NCI-H2081 treated with DMSO at 0.1 percent for 48 hours (cell line): ENCODE data around the gene YIPF1.
"Not testable (repeated sequence)": the region's sequence is repeated elsewhere in the genome, so short reads cannot be mapped to it uniquely, and the experiment has no call there.

Source experiments
- DNase-seq: peaks from one replicate; lab custom pipeline; 2025; lab: John Stamatoyannopoulos, UW

The YIPF1 gene

DNA sequence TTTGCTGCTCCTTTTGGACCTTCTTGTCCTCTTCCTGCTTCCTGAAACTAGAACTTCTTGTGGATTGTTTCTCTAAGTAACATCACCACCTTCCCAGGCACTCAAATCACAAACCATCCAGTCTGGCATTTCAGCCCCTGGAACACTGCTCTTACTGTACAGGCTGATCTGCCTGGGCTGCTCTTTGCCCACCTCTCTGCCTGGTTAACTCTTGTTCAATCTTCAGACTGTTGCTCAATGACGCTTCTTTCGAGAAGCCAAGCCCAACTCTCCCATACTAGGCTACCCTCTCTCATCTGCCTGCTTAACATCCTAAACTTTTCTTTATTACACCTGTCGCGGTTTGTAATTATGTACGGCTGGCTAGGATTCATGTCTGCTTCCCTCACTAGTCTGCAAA, 5.0 kb upstream of the YIPF1 start:
- no peak for DNase-seq

DNA sequence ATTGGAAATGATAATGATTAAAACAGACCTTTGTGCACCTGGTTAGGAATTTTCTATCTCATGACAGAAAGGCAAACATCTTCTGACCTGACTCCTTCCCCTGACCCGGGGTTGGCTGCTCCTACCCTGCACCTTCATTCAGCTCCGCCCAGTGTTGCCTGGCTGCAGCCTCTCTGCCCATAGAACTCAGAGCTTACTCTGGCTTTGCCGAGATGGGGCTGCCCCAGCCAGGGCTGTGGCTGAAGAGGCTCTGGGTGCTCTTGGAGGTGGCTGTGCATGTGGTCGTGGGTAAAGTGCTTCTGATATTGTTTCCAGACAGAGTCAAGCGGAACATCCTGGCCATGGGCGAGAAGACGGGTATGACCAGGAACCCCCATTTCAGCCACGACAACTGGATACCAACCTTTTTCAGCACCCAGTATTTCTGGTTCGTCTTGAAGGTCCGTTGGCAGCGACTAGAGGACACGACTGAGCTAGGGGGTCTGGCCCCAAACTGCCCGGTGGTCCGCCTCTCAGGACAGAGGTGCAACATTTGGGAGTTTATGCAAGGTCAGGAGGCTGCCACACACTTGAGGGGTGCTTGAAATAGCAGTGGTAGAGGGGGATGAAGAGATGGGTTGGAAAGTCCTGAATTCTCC, 4.5 kb upstream of the YIPF1 start, which contains the start of gene DIO1:
Gene DIO1, plus strand, starts transcription at position 189 of the 638 bp plus-strand sequence. Its CDS starts 24 bp downstream, at position 213.
- DNase-seq: no peak

DNA sequence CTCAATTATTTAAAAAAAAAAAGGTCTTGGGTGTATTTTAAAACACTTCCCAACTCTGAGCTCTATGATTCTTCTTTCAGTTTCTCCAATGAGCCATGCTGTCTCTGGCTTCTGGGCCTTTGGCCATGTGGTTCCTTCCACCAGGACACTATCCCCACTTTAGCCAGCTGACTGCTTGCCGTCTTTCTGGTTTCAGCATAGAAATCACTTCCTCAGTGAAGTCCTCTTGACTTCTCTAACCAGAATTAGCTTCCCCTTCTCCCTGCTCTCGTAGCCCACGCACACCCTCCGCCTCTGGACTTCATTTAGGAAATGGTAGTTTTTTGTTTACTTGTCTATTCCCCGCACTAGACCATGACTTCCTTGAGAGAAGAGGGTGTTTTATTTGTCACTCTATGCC, 3.3 kb upstream of the YIPF1 start:
- no peak for DNase-seq

DNA sequence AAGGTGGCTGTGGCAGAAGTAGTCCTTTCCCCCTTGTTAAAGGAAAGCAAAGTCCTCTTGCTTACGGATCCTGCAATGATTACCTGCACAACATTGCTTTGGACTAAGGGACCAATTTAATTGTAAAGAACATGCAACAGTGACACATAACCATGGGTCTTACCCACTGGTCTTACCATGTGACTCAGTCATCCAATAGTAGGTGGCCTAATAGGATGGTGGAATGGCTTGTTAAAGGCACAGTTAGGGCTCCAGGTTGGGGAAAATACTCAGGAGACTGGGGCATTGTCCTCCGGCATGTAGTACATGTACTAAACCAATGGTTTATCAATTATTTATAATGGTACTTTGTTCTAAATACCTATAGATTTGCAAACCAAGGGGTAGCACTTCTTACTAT, 2.1 kb upstream of the YIPF1 start:
- no peak for DNase-seq

DNA sequence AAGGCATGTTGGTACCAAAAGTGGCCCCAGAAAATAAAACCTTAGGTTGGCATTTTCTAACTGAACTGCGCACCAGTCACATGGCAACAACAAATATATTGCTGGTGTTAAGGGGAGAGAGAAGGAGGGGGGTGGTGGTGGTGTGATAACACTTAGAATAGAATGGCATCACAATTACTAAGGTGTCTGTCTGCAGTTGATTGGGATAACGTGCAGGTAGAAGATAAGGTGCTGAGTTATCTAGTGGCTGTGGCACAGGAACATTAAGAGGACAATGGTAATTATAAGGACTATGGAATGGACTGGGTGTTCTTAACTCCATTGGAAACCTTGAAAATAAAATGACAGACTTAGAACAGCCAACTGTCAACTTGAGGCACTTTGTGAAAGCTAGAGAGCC, 1.4 kb upstream of the YIPF1 start:
- DNase-seq: no peak

DNA sequence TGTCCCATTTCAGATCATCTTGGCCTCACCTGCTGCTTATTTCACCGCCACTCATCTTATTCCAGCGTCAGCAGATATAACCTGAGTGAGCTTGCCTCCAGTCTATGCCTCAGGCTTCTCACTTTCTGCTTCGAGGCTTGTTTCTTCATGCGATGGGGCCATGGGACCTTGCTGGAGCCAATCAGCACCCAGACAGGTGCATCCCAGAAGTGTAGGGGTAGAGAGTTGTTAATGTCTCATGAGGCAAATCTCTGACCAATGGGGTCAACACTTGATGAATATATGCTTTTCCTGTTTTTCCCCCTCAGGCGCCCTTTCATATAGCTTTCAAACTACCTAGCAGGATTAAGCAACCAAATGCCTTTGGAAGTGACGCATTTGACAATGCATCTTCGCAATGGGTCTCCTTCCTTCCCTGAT, 935 bp upstream of the YIPF1 start:
- DNase-seq: no peak

DNA sequence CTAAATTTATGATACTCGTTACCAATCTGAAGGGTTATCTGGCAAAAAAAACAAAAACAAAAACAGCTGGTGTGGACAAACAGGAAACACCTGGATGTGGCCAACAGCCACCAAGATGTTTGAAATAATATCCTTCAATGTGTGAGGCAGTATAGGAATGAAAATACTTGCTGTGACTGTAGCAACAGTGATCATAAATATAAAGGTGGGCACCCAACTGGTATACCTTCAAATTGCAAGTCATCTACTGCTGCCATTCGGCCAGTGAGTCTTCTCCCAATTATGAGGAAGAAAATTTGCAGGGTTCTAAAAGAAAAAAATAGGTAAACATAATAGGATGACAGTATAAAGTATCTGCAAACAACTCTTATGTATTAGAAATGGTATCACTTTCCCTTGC, 916 bp downstream of the YIPF1 start:
- DNase-seq: no peak

DNA sequence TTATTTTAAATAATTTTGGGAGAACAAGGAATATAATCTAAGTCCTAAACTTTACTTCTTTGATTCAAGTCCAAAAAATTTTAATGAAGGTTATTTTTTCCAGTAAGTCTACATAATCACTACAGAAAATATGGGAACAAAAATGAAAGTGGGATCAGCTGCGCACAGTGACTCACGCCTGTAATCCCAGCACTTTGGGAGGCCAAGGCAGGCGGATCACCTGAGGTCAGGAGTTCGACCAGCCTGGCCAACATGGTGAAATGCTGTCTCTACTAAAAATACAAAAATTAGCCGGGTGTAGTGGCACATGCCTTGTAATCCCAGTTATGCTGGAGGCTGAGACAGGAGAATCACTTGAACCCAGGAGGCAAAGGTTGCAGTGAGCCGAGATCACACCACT, 6.0 kb downstream of the YIPF1 start:
- DNase-seq: not testable (repeated sequence)

DNA sequence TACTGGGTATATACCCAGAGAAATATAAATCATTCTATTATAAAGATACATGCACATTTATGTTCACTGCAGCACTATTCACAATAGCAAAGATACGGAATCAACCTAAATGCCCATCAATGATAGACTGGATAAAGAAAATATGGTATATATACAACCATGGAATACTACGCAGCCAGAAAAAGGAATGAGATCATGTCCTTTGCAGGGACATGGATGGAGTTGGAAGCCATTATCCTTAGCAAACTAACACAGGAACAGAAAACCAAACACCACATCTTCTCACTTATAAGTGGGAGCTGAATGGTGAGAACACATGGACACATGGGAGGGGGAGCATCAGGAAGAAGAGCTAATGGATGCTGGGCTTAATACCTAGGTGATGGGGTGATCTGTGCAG, 7.7 kb downstream of the YIPF1 start:
- DNase-seq: not testable (repeated sequence)

DNA sequence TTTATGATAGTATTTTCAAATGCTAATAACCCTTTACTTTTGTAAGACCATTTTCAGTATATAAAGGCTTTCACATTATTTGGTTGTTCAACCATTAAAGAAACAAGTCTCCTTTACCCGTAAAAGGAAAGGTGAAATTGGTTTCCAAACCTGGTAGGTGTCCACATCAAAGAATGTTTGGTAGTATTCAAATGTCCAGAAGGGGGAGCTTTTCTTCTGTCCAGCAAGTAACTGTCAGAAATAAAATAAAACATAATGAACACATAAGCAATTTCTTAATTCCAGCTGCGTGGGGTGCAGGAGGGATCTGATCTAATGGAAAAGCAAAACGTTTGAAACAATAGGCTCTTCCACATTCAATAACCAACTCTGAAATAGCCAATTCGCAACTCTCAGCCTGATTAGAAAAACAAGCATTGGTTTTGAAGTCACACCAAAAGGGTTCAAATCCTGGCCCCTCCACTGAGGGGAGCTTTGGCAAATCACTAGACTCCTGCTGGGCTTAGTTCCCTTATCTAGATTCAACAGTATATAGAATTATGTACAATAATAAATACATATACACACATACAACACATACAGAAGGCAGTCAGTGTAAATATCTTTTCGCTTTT, 11.0 kb downstream of the YIPF1 start:
- DNase-seq: no peak

DNA sequence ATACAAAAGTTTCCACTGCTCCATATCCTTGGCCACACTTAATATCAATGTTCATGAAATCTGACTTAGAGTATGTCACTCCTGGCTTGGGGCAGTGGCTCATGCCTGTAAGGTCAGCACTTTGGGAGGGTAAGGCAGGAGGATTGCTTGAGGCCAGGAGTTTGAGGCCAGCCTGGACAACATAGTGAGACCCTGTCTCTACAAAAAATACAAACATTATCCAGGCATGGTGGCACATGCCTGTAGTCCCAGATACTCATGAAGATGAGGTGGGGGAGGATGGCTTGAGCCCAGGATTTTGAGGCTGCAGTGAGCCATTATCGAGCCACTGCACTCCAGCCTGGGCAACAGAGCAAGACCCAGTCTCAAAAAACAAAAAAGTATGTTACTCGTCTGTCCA, 14.4 kb downstream of the YIPF1 start:
- not testable (repeated sequence) for DNase-seq

DNA sequence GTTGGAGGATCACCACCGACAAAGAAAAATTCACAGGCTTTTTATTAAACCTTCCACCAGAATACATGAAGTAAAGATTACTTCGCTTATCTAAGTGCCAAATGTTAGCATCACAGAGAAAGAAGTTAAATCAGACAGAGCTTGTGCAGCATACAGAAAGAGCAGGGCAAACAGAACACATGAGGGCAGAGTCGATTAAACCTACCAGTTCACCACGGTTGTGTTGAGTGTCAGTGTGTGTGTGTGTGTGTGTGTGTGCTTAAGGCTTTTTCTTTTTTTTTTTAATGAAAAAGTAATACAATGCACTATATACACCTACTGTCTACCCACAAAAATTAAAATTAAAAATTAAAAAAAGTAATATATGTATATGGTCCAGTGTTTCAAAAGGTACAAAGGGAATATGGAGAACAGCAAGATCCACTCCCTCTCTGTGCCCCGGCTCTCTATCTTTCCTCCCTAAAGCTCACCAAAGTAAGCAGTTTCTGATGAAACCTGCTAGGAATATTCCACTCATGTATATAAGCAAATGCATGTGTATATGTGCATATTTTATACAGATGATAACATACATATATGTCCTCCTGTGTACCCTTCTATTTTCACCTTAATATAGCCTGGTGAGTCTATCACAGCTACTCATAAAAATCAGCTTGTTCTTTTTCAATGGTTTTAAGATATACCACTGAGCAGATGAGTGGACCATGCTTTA, 17.7 kb downstream of the YIPF1 start:
- no peak for DNase-seq

DNA sequence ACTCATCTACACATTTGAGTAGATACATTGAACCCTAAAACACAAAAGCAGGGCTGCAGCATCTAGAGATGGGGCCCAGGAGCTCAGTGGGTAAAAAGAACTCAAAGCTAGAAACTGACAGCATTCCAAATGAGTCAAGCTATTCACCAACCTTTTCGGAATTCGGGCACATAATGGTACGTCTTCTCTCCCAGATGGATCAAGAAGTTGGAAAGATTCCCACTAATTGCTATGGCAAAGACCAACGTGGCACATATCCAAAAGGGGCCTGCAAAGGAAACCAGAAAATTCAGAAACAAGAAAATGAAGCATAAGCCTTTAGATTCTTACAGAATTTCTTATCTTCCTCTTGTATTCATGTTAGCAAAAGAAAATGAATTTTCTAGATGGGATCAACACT, 18.4 kb downstream of the YIPF1 start:
- no peak for DNase-seq

DNA sequence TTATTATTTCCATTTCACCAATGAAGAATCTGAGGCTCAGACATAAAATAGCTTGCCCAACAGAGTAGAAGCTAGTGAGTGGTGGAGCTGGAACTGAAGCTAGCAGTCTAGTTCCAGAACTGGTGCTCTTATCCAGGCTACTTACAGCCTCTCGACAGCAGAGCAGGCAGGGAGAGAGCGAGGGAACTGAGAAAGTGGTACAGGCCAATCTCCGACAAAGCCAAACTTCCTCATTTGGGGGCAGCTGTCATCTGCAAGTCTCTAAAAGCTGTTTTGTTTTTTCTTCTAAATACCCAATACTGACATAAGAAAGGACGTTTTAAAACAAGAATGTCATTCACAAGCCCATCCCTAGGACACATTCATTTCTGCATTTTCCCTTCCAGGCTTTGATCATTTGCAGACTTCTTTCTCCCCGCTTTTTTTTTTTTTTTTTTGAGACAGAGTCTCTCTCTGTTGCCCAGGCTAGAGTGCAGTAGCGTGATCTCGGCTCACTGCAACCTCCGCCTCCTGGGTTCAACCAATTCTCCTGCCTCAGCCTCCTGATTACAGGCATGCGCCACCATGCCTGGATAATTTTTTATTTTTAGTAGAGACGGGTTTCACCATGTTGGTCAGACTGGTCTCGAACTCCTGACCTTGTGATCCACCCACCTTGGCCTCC, 20.0 kb downstream of the YIPF1 start:
- no peak for DNase-seq

DNA sequence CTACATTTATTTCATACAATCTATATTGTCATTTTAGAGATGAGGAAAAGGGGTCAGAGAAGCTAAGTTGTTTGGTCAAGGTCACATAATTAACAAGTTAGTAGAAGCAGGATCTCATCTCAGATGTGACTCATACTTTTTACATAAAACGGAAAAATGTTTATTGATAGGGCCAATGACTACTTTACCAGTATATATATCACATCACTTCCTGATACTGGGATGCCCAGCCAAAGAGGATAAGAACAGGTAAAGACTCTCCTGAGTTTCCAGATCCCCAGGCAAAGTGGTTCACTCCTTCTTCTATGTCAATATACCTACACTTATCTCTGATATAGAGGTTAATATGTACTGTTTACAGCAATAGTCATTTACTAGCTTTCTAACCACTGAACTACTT, 21.0 kb downstream of the YIPF1 start:
- no peak for DNase-seq

DNA sequence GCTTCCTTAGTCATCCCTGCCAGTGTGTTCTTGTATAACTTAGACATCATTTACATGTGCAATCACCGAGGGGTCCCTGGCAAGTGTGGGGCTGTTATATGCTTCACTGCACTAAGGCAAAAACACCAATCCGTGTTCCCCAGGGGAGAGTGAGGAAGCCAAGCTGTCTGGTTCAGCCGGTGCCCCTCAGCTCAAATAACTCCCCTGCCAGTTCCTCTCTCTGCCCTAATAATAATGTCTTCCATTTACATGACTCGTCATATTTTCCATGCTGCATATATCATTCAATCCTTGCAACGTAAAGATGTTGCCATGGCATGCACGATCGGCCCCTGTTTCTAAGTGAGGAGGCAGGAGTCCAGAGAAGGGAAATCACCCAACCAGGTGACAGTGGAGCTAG, 27.1 kb downstream of the YIPF1 start:
- DNase-seq: no peak

DNA sequence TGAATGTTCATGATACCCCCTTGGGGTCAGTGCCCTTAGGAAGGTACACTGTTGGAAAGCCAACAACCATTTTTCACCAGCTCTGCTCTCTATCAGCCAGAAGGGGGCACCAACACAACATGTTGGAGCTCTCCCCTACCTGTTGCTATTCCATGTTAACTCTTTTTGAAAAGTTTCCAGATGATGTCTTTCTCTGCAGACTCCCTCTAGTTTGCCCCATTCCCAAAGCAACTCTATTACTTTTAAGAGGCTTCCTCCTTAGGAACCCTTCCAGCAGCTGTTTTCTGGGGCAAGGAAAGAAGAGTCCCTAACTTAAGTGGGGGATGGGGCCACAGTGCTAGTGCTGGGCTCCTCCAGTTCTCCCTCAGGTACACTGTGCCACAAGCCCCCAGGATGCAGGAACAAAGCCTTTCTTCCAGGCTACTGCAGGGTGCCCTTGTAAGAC, 28.6 kb downstream of the YIPF1 start:
- no peak for DNase-seq

DNA sequence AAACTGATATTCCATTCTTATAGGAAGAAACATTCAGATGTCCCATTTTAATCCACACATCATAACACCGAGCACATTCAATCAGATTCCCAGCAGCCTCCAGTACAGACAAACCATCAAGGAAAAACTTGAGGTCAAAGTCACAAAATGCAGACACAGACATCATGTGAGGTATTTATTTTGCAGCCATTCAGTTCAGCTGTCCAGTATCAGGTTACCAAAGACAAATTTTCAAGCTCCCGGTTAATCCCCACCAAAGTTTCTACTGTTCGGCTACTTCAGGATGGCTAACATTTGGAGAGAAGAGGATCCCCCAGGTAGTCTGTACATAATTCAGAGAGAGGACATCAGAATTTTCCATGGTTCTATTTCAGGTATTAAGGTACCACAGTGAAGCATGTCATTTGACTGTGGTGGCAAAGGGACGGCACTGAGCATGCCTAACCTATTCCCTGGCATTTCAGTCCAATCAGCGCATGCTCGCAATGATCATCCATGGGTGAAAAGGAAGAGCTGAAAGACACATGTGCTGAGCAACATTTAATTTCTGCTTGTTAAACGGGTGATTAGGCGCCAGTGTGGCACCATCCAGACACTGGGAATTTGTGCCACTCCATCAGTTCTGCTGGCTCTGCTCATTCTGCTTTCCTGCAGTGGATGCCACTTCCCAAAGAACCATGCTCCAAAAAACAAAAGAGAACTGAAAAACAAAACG, 37.9 kb downstream of the YIPF1 start:
- no peak for DNase-seq

DNA sequence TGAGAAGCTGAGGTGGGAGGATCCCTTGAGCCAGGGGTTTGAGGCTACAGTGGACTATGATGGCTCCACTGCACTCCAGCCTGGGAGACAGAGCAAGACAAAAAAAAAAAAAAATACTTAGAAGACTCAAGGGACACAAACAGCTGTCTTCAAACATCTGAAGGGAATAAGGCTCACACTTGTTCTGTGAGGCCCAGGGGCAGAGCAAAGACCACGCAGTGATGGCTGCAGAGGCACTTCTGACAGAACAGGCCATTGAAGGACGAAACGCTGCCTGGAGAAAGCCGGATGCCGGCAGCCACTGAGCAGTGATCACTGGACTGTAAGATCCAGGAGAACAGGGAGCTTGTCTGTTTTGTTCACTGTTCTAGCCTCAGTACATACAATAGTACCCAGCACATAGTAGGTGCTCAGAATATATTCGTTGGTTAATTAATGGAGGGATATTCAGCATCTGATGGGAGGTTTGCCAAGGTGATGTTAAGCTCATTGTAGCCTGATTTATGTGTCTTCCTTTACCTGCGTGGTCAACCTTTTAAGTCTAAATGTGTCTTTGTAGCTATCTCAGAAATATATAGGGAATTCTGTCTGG, 39.4 kb downstream of the YIPF1 start:
- no peak for DNase-seq

DNA sequence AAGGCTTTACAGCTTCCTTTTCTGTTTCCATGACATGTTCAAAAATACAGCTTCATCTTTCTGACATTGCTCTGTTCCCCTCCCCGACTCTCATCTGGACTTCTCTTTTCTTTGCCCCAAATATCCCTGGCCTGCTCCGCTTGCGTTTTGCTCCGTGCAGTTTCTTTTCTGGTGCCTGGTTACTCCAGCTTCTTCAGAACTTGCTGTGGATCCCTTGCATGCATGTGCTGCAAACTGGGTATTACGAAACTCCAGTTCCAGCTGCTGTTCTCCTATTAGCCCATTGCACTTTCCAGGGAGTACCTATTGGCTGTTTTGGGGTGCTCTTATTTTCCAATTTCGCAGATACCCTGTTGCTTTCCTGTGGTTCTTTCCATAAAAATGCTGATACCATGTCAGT, 41.6 kb downstream of the YIPF1 start:
- DNase-seq: no peak

DNA sequence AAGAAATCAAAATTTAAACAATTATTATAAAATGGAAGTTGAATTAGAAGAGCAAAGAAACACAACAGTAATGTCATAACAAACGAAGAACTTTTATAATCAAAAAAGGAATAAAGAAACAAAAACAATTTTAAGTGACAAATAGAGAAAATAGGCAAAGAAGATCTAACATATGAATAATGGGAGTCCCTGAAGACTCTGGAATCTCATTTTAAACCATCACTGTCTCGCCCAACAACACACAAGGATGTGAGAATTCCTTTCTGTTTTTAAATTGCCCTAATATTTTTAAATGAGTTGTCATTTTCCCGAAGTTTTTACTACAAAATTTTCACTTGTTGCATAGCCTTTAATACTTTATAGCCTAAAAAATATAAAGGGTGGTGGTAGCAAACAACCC, 47.2 kb downstream of the YIPF1 start:
- DNase-seq: no peak

DNA sequence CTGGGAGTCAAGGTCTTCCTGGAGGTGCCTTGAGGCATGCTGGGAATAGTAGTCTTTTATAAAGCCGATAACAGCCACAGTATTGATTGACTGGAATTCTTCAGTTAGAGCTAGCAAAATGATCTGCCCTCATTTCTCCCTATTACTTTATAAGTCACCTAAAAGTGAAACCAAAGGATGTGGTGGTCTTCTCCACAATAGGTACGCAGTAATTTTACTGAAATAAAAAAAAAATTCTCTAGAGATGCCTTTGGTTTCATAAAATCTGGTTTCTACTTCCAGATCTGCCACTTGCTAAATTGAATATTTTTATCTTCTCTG, 51.0 kb downstream of the YIPF1 start:
- DNase-seq: no peak
